ENCODE data around the gene MYO15A. TPM values are rescaled to one million over a fixed set of nuclear protein-coding genes. Genes with fewer than 3 reads are reported as not detected.
"Not testable (repeated sequence)": the region's sequence is repeated elsewhere in the genome, so short reads cannot be mapped to it uniquely, and the experiment has no call there.

The MYO15A gene
- total RNA-seq, 1 experiment from 2014 or later: 0.05 TPM

DNA sequence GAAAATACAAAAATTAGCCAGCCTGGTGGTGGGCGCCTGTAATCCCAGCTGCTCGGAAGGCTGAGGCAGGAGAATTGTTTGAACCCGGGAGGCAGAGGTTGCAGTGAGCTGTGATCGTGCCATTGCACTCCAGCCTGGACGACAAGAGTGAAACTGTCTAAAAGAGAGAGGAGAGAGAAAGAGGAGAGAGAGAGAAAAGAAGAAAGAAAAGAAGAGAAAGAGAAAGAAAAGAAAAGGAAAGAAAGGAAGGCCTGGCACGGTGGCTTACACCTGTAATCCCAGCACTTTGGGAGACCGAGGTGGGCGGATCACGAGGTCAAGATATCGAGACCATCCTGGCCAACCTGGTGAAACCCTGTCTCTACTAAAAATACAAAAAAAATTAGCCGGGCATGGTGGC, 108.3 kb downstream of the MYO15A start:
- DNase-seq (ENCODE audit: low spot score): not testable (repeated sequence)

DNA sequence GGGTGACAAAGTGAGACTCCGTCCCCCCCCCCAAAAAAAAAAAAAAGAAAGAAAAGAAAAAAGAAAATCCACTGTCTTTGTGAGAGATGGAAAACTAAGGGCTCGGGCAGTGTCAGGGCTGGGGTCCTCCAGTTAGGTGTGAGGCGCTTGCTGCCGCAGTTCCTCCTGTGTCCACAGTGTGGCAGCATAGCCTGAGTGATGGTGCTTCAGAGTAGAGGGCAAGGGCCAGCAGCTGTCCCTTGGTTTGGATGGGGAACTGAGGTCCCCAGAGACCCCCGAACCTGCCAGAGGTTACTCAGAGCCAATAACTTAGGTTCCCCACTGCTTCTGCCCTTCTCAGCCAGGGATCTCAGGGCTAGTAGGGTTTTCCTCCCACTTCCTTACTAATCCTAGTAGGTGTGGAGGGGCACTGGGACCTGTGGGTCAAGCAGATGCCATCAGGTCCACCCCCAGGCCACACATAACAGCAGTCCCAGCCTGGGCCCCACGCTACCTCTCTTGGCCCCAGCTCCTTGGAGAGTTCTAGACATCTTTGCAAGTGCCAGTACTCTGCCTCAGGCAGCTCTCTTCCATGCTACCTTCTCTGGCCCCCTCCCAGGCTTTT, 109.0 kb downstream of the MYO15A start:
- DNase-seq (ENCODE audit: low spot score): peak; percentile 62

DNA sequence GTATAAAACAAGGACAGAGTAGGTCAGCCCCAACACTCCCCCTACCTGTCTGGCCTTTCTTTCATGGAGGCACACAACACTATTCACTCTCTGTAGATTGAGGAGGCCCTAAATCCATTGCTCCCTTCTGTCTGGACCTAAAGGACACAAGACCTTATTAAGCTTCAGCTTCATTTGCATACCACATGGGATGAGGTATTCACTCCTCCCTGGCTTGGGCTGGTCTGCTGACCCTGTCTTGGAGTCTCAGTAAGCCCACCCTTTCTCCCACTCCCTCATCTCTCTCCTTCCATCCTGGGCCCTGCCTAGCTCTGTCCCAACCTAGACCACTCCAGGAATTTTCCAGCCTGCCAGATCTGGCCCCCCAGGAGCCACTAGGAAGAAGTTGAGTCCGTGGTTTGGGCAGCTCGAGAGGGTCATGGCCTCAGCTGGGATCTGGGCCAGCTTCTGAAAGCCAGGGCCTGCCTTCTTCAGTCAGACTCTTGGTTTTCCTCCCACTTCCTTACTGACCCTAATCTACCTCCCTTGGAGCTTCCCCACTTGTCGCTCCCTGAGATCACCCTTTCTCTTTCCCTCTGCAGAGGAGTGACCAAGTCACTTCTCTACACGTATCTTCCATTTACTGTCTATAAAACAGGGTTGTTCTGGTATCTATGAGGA, 110.3 kb downstream of the MYO15A start:
- no peak for DNase-seq (ENCODE audit: low spot score)

DNA sequence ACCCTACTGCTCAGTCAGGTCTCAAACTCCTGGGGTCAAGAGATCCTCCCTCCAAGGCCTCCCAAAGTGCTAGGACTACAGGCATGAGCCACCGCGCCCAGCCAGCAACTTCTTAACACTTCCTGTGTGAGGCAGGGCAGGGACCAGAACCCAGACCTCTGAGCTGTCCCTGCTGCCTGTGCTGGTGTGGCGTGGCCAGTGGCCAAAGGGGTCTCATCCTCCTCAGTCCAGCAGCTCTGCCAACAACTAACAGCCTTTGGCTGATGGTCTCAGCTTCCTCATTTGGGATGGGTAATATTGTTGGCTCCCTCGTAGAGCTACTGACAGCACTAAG, 115.5 kb downstream of the MYO15A start:
- no peak for DNase-seq (ENCODE audit: low spot score)

DNA sequence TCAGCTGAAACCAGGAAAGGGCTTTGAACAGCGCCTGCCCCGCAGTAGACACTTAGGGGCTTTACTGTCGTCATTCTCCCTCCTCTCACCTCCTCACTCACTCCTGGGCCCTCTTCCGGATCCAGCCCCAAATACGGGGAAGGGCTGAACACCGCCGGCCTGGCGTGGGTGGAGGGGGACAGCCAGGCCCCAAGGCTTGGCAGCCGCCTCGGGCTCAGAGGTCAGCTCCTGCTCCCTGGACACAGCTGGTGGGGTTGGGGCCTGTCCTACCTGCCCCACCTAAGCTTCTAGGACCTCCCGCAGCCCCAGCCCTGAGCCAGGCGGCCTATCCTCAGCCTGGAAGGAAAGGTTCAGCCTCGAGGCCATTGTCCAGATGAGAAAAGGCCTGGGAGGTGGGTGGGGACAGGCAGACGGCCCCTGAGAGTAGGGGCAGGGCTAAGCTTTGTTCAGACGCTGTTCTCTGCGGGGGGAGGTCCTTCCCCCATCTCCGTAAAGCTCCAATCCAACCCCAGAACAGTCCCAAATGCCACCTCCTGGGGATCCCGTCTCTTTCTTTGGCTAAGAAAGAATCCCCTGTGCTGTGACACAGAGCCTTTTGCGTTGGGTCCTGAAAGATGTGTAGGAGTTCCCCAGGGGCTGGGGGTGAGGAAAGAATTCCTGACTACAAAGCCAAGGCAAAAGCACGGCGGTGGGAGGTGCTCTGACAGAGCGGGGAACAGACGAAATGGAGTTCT, 116.0 kb downstream of the MYO15A start:
- DNase-seq (ENCODE audit: low spot score): no peak

DNA sequence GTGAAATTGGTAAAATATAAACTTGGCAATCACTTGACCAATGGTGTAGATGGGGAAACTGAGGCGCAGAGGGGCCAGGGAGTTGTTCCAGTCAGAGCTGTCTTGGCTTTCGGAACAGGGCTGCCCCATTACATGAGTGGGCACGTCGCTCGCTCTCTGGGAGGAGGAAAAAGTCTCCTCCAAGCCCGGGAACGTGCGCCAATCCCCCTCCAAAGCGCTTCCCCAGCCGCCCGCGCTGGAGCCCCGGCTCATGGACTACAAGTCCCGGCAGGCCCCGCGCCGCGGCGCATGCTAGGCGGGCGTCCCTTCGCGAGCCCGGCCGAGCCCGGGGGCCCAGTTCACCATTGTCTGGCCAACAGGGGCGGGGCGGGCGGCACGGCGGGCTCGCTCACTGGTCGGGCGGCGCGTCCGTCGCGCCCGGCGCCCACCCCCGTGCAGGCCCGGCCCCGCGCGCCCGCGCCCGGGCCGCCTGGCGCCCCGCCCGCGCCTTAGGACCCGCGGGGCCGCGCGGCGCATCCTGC, 116.6 kb downstream of the MYO15A start, which contains the start of gene LLGL1:
LLGL1 (plus strand) TSS at position 515 of the 521 bp plus-strand sequence. CDS start 48 bp downstream, outside the sequence.
- peak; percentile 87 for DNase-seq (ENCODE audit: low spot score)

DNA sequence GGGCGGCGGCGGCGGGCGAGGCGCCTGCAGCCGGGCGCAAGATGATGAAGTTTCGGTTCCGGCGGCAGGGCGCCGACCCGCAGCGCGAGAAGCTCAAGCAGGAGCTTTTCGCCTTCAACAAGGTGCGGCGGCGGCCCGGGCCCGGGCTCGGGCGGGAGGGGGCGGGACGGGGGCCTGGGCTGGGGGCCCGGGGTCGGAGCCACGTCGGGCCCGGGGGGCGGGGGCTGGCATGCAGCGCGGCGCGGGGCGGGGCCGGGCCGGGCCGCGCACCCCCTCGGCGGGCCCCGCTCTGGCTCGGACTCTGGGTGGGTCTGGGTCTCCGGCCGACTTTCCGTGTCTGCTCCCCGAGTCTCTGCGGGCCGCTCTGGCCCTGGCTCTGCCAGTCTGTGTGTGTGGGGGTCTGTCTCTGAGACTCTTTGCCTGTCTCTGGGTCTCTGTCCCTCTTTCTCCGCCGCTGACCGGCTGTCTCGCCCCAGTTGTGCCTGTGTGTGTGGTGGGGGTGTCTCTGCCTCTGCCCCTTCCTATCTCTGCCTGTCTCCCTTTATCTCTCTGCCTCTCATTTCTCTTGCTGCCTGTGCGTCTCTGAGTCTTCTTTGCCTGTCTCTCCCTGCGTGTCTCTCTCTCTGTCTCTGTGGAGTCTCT, 117.2 kb downstream of the MYO15A start:
- no peak for DNase-seq (ENCODE audit: low spot score)

DNA sequence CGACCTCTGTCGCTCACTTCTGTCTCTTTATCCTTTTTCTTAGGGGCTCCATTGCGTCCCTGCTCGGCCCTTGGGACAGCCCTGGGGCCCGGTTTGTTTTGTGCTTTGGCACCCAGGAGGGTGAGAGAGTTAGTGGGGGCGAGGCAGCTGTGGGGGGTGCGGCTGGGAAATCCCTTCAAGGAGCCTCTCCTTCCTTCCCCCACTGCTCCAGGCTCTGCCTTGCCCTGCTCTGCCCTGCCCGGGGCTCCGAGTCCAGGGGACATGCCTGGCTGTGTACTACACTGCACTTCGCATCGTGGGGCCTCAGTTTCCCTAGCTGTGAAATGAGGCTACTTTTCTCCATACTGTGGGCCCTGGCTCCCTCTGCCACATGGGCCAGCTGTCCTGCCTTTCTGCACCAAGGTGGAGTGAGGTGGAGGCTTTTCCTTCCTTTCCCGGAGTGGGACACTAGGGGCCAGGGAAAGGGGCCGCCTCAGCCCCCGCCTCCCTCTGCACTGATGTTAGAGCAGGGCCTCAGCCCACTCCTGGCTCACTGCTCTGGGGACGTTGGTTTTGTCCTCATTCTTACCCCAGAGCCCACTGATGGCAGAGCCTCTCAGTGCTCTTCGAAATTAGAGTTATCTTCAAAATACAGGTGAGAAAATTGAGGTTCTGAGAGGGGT, 117.9 kb downstream of the MYO15A start:
- no peak for DNase-seq (ENCODE audit: low spot score)

DNA sequence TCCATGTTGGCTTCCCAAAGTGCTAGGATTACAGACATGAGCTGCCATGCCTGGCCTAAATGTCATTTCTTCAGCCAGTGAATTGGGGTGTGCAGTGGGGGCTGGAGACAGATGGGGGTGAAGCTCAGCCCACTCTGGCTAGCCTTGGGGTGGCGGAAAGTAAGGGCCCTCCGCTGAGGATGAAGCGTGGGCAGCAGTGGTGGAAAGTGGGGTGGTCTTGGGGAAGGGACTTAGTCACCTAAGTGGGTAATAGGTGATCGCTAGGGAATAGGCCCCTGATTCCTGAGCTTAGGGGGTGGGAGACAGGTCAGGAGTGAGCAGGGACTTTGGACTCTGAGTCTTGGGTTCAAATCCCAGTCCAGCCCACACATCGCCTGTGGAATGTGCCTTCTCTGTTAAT, 119.1 kb downstream of the MYO15A start:
- DNase-seq (ENCODE audit: low spot score): no peak

DNA sequence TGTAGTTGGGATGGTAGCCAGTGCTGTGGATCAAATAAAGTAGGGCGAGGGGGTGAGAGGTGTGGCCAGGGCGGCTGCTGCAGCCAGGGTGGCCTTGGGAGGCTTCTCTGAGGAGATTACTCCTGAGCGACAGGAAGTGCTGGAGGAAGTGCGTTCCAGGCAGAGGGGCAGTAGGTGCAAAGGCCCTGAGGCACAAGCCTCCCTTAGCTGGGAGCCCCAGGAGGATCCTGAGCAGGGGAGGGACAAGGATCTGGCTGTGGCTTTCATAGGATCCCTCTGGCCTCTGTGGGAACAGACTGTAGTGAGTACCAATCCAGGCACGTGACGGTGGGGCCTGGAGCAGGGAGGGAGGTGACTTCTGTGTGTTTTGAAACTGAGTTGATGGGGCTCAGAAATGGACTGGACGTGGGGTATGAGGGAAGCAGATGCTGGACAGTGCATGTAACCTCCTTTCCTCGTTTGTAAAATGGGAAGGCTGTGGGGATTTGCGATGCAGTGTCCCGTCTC, 119.7 kb downstream of the MYO15A start:
- DNase-seq (ENCODE audit: low spot score): no peak

DNA sequence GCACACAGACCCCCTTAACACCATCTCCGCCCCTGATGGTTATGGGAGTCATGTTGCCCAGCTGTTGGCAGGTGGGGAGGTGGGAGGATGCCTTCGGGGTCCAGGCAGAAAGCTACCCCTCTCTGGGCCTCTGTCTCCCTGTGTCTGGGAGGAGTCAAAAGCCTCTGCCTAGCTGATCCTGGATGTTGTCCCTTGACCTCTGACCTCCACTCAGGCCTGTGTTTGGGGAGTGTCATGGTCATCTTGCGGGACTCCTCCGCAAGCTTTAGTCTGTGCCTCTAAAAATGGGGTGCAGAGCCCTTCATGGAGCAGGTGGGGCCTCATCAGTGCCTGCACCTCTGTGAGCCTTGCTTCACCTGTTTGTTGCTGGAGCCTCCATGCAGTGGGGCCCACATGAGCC, 120.7 kb downstream of the MYO15A start:
- no peak for DNase-seq (ENCODE audit: low spot score)

Other genes starting within 250 kb of the MYO15A start
- 5.9 and 8.8 TPM in 2 replicates for gene TOM1L2, start 136.4 kb upstream of the MYO15A start, total RNA-seq (2014; rRNA removed; shearing (Covaris generic))
- 0.03 and 0.78 TPM in 2 replicates for gene DRC3, start 135.9 kb upstream of the MYO15A start, total RNA-seq (2014; rRNA removed; shearing (Covaris generic))
- gene ATPAF2, start 69.6 kb upstream of the MYO15A start, total RNA-seq (2014; rRNA removed; shearing (Covaris generic)): 14.8 and 25.5 TPM in 2 replicates
- gene GID4, start 69.3 kb upstream of the MYO15A start, total RNA-seq (2014; rRNA removed; shearing (Covaris generic)): 1.5 and 3.3 TPM in 2 replicates
- gene DRG2, start 20.8 kb upstream of the MYO15A start, total RNA-seq (2014; rRNA removed; shearing (Covaris generic)): 43.7 and 46.0 TPM in 2 replicates
- gene ALKBH5, start 75.1 kb downstream of the MYO15A start, total RNA-seq (2014; rRNA removed; shearing (Covaris generic)): 74.4 and 75.8 TPM in 2 replicates
- 33.2 and 35.0 TPM in 2 replicates for gene LLGL1, start 116.9 kb downstream of the MYO15A start, total RNA-seq (2014; rRNA removed; shearing (Covaris generic))
- gene FLII, start 150.0 kb downstream of the MYO15A start, total RNA-seq (2014; rRNA removed; shearing (Covaris generic)): 265 and 291 TPM in 2 replicates
- gene MIEF2, start 151.9 kb downstream of the MYO15A start, total RNA-seq (2014; rRNA removed; shearing (Covaris generic)): 23.4 and 26.8 TPM in 2 replicates
- gene TOP3A, start 206.2 kb downstream of the MYO15A start, total RNA-seq (2014; rRNA removed; shearing (Covaris generic)): 19.2 and 21.8 TPM in 2 replicates
- gene SMCR8, start 206.5 kb downstream of the MYO15A start, total RNA-seq (2014; rRNA removed; shearing (Covaris generic)): 8.8 and 10.7 TPM in 2 replicates

Measured in HT-29 (cell line).